ENCODE results near the gene EIF2S2.

EIF2S2 gene

GRCh38 chr20:34120213-34120612 lies 8.2 kb upstream of the EIF2S2 start:
- no peak for DNase-seq

GRCh38 chr20:34115232-34115631 lies 3.2 kb upstream of the EIF2S2 start:
- no peak for DNase-seq

GRCh38 chr20:34114809-34115208 lies 2.8 kb upstream of the EIF2S2 start:
- no peak for DNase-seq

DNA sequence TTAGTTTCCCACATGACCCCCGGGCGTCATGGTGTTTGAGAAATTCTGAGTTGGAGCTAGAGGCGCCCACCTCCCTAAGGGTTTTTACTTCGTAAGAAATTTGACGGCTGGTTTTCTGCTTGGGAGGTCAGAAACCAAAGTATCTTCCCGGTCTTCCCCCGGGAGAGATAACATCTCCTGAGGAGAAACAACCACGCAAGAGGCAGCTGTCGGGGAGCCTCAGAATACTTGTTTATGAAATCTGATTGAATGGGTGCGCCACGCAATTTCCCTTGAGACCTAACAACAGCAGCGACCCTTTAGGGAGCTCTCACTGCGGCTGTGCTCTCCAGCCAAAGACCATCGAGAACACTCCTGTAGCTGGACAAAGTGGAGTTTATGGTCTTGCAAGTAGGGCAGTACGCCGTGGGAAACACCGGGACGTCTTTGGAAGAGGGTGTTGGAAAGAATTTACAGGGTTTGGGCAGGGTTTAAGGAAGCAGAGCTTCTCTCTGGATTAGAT lies 608 bp upstream of the EIF2S2 start:
- DNase-seq, result no peak

- DNase-seq, result peak; percentile 11 to 14
These were observed 1.1 kb downstream of the EIF2S2 start for GRCh38 chr20:34110745-34111641.

DNA sequence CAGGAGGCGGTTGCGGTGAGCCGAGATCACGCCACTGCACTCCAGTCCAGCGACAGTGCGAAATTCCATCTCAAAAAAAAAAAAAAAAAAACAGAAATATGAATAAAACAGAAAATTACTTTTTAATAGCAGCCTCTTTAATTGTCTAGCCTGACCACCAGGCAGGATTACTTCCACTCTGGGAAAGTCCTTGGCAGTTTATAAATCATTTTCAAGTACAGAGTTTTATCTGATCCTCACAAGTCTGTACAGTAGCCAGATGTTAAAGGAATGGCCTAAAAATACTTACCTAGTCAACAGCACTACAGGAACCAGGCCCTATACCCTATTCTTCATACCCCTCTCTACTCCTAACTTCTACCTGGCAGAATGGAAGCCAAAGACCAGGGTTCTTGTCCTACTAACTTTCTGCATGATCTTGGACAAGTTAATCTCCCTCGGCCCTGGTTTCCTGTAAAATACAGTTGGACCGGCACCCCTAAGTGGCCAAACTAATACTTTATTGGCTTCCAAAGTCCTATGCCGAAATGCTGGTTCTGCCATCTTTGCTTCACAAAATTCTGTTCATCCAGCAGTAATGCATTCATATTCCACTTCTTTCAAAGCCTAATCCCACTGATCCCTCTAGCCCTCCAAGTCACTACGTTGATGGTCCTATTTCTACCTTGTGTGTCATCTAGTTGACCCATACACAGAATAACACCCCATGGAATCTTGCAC lies 1.9 kb downstream of the EIF2S2 start:
- no peak for DNase-seq

DNA sequence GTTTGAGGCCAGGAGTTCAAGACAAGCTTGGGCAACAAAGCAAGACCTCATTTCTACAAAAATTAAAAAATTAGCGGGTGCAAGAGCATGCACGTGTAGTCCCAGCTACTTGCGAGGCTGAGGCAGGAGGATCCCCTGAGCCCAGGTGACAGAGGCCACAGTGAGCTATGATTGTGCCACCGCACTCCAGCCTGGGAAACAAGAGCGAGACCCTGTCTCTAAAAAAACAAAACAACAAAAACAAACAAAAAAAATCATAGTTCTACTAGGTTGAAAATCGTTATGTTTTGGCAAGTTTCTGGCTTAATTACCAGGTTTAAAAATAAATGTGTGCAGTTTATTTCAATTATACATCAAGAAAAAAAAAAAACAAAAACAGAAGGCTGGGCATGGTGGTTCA lies 2.6 kb downstream of the EIF2S2 start:
- DNase-seq, result no peak

- no peak for DNase-seq
These were observed 3.3 kb downstream of the EIF2S2 start for GRCh38 chr20:34108616-34109174.

- DNase-seq, result no peak
These were observed 5.9 kb downstream of the EIF2S2 start for GRCh38 chr20:34105978-34106675.

- no peak for DNase-seq
These were observed 8.0 kb downstream of the EIF2S2 start for GRCh38 chr20:34104059-34104458.

DNA sequence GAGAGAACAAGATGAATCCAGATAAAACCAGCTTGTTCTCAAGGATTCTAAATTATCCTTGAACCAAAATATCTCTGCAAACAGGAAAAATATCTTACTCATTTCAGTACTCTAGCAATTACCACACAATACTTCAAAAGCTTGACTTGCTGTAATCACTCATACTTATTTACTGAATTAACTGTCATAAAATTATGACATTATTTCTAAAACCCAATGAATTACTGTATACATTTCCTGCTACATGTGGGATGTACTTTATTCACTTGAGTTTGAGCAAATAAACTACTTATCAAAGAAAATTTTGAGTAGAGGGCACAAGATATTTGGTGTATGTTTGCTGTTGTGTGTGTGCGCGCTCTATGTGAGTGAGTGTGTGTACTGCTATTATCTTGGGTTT lies 9.7 kb downstream of the EIF2S2 start:
- no peak for DNase-seq

GRCh38 chr20:34100576-34100975 lies 11.5 kb downstream of the EIF2S2 start:
- no peak for DNase-seq

- DNase-seq, result no peak
These were observed 12.4 kb downstream of the EIF2S2 start for GRCh38 chr20:34099675-34100074.

- no peak for DNase-seq
These were observed 13.5 kb downstream of the EIF2S2 start for GRCh38 chr20:34098570-34098969.

DNA sequence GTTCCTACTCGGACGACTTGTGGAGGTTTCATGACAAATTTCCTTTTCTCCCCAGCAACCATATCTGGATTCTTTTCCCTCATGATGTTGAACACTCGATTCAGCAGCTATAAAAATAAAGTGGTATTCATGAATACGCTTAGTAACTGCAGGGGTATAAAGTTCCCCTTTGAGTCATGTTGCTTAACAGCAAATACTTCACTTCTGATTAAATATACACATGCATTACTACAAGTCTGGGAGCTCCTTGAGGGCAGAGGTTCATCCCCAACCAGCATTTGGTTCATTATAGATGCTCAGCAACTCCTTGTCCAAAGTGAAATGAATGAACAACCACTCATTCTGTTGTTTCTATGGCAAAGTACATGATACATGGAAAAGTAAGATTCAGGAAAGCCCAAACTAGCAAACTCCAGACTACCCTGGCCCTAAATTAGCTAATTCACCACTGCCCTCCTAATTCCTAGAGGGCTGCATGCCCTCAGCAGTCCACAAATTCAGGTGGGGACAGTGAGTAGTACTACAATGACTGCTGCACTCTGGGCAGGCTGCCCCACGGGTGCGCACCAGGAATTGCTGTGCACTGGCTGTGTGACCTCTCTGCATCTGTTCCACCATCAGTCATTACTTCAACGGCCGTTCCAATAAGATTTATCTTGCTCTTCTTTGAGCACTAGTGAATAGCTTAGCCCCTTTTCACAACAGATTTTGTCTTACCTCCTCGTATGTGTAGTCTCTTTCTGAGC lies 15.2 kb downstream of the EIF2S2 start:
- DNase-seq, result no peak

DNA sequence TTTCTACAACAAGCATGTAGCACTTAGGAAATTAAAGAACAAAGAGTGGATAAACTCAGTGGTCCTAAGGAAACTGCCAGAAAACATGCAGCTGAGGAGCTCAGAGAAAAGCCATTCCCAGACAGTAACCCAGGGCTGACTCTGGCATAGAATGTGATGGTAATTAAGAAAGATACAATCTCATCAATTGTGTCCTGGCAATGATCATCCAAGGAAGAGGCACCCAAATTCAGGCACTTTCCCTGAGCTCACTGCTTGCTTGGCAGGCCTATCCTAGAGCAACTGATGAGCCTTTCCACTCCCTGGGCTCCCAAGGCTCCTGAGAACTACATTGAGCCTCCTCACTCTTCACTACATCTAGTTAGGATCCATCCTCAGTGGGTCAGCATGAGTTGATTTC lies 16.2 kb downstream of the EIF2S2 start:
- DNase-seq, result no peak

GRCh38 chr20:34093895-34094294 lies 18.1 kb downstream of the EIF2S2 start:
- no peak for DNase-seq

- no peak for DNase-seq
These were observed 20.3 kb downstream of the EIF2S2 start for GRCh38 chr20:34091637-34092200.

DNA sequence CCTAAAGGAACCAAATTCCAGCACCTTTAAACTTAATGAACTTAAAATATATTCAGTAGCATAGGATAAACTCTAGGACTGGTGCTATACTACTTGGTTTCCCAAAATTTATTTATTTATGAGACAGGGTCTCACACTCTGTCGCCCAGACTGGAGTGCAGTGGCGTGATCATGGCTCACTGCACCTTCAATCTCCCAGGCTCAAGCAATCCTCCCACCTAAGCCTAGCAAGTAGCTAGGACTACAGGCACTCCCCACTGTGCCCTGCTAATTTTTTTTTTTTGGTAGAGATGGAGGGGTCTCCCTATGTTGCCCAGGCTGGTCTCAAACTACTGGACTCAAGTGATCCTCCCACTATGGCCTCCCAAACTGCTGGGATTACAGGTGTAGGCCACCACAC lies 21.4 kb downstream of the EIF2S2 start:
- no peak for DNase-seq

- no peak for DNase-seq
These were observed 22.2 kb downstream of the EIF2S2 start for GRCh38 chr20:34089655-34090345.

- no peak for DNase-seq
These were observed 22.9 kb downstream of the EIF2S2 start for GRCh38 chr20:34089175-34089479.

All from activated CD4-positive, alpha-beta T cell treated with anti-CD3 and anti-CD28 coated beads for 4 hours (primary cell).